Body of pancreas (tissue), 4 donors: ENCODE data around the gene EIF3A. TPM values are rescaled to one million over a fixed set of nuclear protein-coding genes. Genes with fewer than 3 reads are reported as not detected.

Source experiments
- ATAC-seq: fragments of 150-250 bp; one replicate; pipeline ENCODE4 v1.9.1; 2016
- DNase-seq, 4 donors: peaks; one replicate each; pipeline ENCODE4 v3.0.0-alpha.2; 2019
- H3K27ac ChIP-seq, 4 donors: fragments of 200-600 bp; sonication (generic); 1 replicate in 3 of 4; 2 replicates in 1 of 4; pipeline versions ENCODE4 v1.5.1 to v1.6.1; 2016 to 2019; ENCODE audit warnings: mild to moderate bottlenecking in 1 of 4, mixed read lengths in 1 of 4, moderate library complexity in 1 of 4
- H3K27me3 ChIP-seq, 2 donors: fragments of 200-600 bp; sonication (generic); one replicate each; pipeline ENCODE4 v1.6.0; 2016; ENCODE audit warnings: mild to moderate bottlenecking in 1 of 2
- H3K36me3 ChIP-seq, 2 donors: fragments of 200-600 bp; sonication (generic); replicated peaks in 1 of 2; 2 replicates each; pipeline ENCODE4 v1.5.1; 2016; ENCODE audit warnings: low read depth in 2 of 2; ENCODE audit not compliant: insufficient read depth in 1 of 2
- H3K4me1 ChIP-seq: fragments of 200-600 bp; sonication (generic); one replicate; pipeline ENCODE4 v1.6.0; 2016
- H3K4me3 ChIP-seq, 2 donors: fragments of 200-600 bp; sonication (generic); 1 replicate in 1 of 2; 2 replicates in 1 of 2; pipeline ENCODE4 v1.5.1; 2016 to 2019
- H3K9me3 ChIP-seq, 3 donors: fragments of 200-600 bp; sonication (generic); 1 replicate in 2 of 3; 2 replicates in 1 of 3; pipeline ENCODE4 v1.5.1; 2016
- POLR2A ChIP-seq, 3 donors: fragments of 450-650 bp; IDR thresholded peaks; one replicate each; pipeline ENCODE4 v1.6.1; 2016; ENCODE audit warnings: antibody characterized with exemption in 3 of 3, mild to moderate bottlenecking in 2 of 3
- WGBS, 2 donors: methylation state at CpG; one replicate each; pipeline ENCODE4 v1.1.5; 2017; 5-methylcytosine and 5-hydroxymethylcytosine counted together
- intact Hi-C: fragments of 100-400 bp; cut with DNase I; formaldehyde crosslinking; loops from one replicate; pipeline ENCODE4 v1.15.1; 2023
- total RNA-seq, 2 donors: library from RNA; depleted of rRNA; stranded (reverse); fragments of >200 nt; gene quantifications; one replicate each; pipeline ENCODE4 v1.1.0, GENCODE V29; 2016
- TF ChIP-seq, protein P1 (sequence below), 7 experiments: fragments of 450-650 bp in 4 of 7; fragments of 200-600 bp in 3 of 7; sonication (generic) in 3 of 7; IDR thresholded peaks; one replicate each; pipeline ENCODE4 v1.5.1; 2016 to 2019; ENCODE audit warnings: antibody characterized with exemption in 7 of 7

EIF3A gene
- total RNA-seq, 2 donors from 2014 or later: 107 to 114 TPM

DNA sequence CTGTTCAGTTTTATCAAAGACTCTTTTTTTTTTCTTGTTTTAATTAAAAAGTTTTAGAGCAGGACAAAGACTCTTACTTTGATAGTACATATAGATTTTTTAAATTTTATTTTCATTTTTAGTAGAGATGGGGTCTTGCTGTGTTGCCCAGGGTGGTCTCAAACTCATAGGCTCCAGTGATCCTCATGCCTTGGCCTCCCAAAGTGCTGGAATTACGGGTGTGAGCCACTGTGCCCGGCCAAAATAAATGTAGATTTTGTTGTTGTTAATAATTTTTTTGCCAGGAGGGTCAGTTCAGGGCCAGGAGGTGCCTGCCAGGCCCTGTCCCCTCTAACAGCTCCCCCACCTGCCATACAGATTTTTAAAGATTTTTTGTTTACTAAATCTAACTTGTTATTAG is 40.3 kb upstream of the EIF3A start:
- Histone ChIP-seq H3K9me3 (no peaks in the 10 kb centered on the region), H3K4me1 (peaks cover 15% of the 10 kb centered on the region), H3K27ac (peak overlapping the region in 3 of 4 donors; percentile 61 to 71 (median 67)), H3K27me3 (no peaks in the 10 kb centered on the region), H3K4me3 (no peak overlapping the region), H3K36me3 (peaks cover 0 to 3% of the 10 kb centered on the region in 2 donors)
- intact Hi-C loops: no loop called here
- ATAC-seq: no peak
- no peak for DNase-seq
- 38 to 57% methylated on average over 2 of the region's 2 CpGs for WGBS, 2 donors
- TF ChIP-seq, protein P1, sequence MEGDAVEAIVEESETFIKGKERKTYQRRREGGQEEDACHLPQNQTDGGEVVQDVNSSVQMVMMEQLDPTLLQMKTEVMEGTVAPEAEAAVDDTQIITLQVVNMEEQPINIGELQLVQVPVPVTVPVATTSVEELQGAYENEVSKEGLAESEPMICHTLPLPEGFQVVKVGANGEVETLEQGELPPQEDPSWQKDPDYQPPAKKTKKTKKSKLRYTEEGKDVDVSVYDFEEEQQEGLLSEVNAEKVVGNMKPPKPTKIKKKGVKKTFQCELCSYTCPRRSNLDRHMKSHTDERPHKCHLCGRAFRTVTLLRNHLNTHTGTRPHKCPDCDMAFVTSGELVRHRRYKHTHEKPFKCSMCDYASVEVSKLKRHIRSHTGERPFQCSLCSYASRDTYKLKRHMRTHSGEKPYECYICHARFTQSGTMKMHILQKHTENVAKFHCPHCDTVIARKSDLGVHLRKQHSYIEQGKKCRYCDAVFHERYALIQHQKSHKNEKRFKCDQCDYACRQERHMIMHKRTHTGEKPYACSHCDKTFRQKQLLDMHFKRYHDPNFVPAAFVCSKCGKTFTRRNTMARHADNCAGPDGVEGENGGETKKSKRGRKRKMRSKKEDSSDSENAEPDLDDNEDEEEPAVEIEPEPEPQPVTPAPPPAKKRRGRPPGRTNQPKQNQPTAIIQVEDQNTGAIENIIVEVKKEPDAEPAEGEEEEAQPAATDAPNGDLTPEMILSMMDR (IDR thresholded peaks at IDR 0.05): no peak
- no peak for TF ChIP-seq POLR2A (IDR thresholded peaks at IDR 0.05)

DNA sequence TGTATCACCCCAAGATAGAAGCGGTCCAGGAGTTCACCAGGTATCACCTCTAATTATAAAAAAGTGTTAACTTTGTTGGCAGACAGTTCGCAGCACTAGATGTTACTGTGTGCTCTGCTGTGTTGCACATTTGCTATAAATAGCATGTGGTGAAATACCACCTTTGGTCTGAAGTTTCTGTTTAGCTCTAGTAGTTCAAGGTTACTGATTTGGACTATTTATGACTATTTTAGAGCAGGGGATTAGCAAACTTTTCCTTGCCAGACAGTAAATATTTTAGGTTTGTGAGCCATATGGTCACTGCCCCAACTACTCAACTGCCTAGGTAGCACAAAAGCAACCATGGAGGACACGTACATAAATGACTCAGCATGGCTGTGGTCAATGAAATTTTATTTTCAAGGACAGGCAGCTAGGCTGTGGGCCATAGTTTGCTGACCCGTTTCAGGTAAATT is 39.8 kb upstream of the EIF3A start:
- ATAC-seq (peak; percentile 86), DNase-seq (peak; percentile 36 to 55 (median 52))
- Histone ChIP-seq H3K27me3 (no peaks in the 10 kb centered on the region), H3K36me3 (peaks cover 0 to 3% of the 10 kb centered on the region in 2 donors), H3K27ac (peak overlapping the region; percentile 61 to 71 (median 68)), H3K4me1 (peaks cover 15% of the 10 kb centered on the region), H3K9me3 (no peaks in the 10 kb centered on the region), H3K4me3 (no peak overlapping the region)
- intact Hi-C loops: no loop called here
- no peak for TF ChIP-seq POLR2A (IDR thresholded peaks at IDR 0.05)
- TF ChIP-seq, protein P1 (IDR thresholded peaks at IDR 0.05): no peak
- 32 to 44% methylated on average over 4 of the region's 4 CpGs for WGBS, 2 donors

DNA sequence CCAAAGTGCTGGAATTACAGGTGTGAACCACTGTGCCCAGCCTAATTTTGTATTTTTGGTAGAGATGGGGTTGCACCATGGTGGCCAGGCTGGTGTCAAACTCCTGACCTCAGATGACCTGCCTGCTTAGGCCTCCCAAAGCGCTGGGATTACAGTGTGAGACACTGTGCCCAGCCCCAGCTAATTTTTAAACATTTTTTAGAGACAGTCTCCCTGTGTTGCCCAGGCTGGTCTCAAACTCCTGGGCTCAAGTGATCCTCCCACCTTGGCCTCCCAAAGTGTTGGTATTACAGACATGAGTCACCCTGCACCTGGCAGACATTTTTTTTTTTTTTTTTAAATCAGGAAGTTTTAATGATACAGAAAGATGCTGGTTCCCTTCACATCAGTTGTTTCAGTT is 38.8 kb upstream of the EIF3A start:
- no peak for ATAC-seq
- no peak for DNase-seq
- intact Hi-C loops: no loop called here
- Histone ChIP-seq H3K27me3 (no peaks in the 10 kb centered on the region), H3K9me3 (no peaks in the 10 kb centered on the region), H3K36me3 (peaks cover 0 to 3% of the 10 kb centered on the region in 2 donors), H3K4me3 (no peak overlapping the region), H3K27ac (peak overlapping the region in 2 of 4 donors; percentile 61 to 67), H3K4me1 (peaks cover 15% of the 10 kb centered on the region)
- 100% methylated on average over 1 of the region's 1 CpG for WGBS, 2 donors
- TF ChIP-seq, protein P1 (IDR thresholded peaks at IDR 0.05): no peak
- TF ChIP-seq POLR2A (IDR thresholded peaks at IDR 0.05): no peak

DNA sequence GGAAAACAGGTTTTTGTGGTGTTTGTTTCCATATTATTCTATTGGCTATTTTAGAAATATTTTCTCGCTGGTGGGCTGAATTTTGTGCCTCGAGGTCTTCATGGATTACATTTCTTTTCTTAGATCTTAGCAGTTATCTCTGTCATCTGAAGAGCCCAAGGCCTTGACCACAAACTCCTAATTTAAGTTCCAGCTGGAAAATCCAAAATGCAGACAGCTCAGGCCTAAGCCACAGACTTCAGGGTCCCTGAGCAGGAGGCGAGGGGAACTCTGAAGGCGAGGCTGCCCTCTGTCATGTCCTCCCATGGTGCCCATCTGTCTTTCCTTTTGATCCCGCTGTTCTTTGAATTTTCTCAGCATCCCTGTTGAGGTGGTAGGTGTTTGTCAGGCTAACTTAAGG is 37.6 kb upstream of the EIF3A start:
- H3K36me3 ChIP-seq: peaks cover 0 to 6% of the 10 kb centered on the region in 2 donors
- 91% methylated on average over 5 of the region's 5 CpGs for WGBS, 2 donors
- ATAC-seq: no peak
- H3K4me3 ChIP-seq: no peak overlapping the region
- H3K27ac ChIP-seq: no peak overlapping the region
- intact Hi-C loops: no loop called here
- H3K4me1 ChIP-seq: peaks cover 15% of the 10 kb centered on the region
- DNase-seq: no peak
- no peaks in the 10 kb centered on the region for H3K27me3 ChIP-seq
- TF ChIP-seq POLR2A (IDR thresholded peaks at IDR 0.05): no peak
- TF ChIP-seq, protein P1 (IDR thresholded peaks at IDR 0.05): no peak
- no peaks in the 10 kb centered on the region for H3K9me3 ChIP-seq

DNA sequence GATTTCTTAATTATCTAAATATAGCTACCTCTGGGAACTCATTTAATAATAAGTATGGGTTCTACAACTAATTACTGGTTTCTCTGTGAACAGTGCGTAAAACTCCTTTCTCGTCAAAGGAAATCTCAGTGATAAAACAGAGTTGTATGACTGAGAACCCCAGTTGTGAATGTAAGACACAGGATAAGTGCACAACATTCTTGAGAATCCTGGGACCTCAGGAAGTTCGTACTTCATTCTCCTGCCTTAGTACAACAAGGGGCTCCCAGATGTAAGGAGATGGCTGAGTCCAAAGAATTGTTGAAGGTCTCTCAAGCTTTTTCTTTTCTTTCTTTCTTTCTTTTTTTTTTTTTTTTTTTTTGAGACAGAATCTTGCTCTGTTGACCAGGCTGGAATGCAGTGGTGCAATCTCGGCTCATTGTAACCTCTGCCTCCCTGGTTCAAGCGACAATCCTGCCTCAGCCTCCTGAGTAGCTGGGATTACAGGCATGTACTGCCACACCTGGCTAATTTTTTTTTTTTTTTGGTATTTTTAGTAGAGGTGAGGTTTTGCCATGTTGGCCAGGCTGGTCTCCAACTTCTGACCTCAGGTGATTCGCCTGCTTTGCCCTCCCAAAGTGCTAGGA is 35.8 kb upstream of the EIF3A start:
- Histone ChIP-seq H3K27me3 (no peaks in the 10 kb centered on the region), H3K36me3 (peaks cover 0 to 5% of the 10 kb centered on the region in 2 donors), H3K27ac (no peak overlapping the region), H3K4me1 (peaks cover 15% of the 10 kb centered on the region), H3K9me3 (no peaks in the 10 kb centered on the region), H3K4me3 (no peak overlapping the region)
- TF ChIP-seq, protein P1 (IDR thresholded peaks at IDR 0.05): no peak
- no peak for TF ChIP-seq POLR2A (IDR thresholded peaks at IDR 0.05)
- ATAC-seq (no peak), DNase-seq (no peak)
- WGBS, 2 donors: 96% methylated on average over 6 of the region's 6 CpGs
- intact Hi-C loops: no loop called here
